8988T (cell line): ENCODE data around the gene SERF2.
"Not testable (repeated sequence)": the region's sequence is repeated elsewhere in the genome, so short reads cannot be mapped to it uniquely, and the experiment has no call there.

Experiments used
- DNase-seq: peaks from one replicate; pipeline ENCODE4 v3.0.0; 2011

The SERF2 gene

DNA sequence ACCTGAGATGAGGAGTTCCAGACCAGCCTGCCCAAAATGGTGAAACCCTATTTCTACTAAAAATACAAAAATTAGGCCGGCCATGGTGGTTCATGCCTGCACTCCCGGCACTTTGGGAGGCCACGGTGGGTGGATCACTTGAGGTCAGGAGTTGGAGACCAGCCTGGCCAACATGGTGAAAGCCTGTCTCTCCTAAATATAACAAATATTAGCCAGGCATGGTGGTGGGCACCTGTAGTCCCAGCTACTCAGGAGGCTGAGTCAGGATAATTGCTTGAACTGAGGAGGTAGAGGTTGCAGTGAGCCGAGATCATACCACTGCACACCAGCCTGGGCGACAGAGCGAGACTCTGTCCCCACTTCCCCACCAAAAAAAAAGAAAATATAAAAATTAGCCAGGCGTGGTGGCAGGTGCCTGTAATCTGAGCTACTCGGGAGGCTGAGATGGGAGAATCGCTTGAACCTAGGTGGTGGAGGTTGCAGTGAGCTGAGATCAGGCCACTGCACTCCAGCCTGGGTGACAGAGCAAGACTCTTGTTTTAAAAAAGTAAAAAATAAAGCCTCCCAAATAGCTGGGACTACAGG is 38.7 kb downstream of the SERF2 start:
- not testable (repeated sequence) for DNase-seq

DNA sequence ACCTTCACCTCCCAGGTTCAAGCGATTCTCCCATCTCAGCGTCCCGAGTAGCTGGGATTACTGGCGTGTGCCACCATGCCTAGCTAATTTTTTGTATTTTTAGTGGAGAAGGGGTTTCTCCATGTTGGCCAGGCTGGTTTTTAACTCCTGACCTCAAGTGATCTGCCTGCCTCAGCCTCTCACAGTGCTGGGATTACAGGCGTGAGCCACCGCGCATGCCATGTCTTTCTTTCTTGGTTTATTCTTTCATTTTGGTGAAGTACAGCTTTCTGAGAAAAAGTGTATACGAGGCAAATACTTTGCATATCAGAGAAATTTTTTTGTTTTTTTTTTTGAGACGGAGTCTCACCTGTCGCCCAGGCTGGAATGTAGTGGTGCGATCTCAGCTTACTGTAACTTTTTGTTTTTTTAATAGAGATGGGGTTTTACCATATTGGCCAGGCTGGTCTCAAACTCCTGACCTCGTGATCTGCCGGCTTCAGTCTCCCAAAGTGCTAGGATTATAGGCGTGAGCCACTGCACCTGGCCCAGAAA is 39.5 kb downstream of the SERF2 start:
- DNase-seq, result not testable (repeated sequence)

DNA sequence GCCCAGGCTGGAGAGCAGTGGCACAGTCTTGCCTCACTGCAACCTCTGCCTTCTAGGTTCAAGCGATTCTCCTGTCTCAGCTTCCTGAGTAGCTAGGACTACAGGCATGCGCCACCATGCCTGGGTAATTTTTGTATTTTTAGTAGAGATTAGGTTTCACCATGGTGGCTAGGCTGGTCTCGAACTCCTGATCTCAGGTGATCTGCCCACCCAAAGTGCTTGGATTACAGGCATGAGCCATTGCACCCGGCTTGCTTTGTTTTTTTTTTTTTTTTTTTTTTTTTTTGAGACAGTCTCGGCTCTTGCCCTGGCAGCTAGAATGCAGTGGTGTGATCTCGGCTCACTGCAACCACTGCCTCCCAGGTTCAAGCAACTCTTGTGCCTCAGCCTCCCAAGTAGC is 40.4 kb downstream of the SERF2 start:
- not testable (repeated sequence) for DNase-seq

DNA sequence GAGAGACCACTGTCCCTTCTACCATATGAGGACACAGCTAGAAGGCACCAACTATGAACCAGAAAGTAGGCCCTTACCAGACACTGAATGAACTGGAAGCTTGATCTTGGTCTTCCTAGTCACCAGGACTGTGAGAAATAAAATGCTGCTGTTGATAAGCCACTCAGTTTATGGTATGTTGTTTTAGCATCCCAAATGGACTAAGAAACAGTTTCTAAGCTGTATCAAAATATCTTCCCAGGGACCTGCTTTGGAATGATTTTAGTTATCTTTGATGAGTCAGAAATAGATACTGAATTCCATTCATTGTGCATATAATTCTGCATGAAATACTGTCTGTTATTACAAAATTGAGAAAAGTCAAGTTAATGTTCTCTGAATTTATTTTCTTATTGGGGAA is 53.3 kb downstream of the SERF2 start:
- no peak for DNase-seq
